ENCODE results near the gene TLNRD1.

The TLNRD1 gene

DNA sequence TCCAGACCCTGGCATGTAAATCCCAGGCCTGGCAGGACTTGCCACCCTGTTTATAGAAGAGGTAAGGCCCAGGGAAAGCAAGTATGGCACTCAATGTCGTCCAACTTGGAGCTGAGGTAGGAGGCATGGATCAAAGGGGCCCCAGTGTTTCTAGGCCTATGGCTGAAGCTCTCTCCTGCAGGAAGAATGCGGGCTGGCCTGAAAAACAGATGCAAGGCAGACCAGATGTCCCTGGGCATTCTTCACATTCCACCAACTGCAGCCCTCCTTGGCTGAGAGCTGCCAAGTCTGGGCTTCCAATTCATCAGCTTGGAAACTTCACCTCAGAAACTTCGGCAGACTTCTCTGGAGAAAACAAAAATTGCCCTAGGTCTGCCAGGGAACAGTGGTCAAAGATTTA, 33.3 kb upstream of the TLNRD1 start:
- H2AFZ ChIP-seq = no peak overlapping the region
- no peak overlapping the region for H3K27ac ChIP-seq
- H3K9ac ChIP-seq = no peak overlapping the region
- no peaks in the 10 kb centered on the region for H3K9me3 ChIP-seq (ENCODE audit: control insufficient read depth, low read length)
- no peaks in the 10 kb centered on the region for H3K4me1 ChIP-seq
- H3K4me2 ChIP-seq (ENCODE audit: low read length) = no peak overlapping the region
- no peaks in the 10 kb centered on the region for H3K36me3 ChIP-seq (ENCODE audit: control insufficient read depth, insufficient read depth, low read length)
- TF ChIP-seq, protein P1, sequence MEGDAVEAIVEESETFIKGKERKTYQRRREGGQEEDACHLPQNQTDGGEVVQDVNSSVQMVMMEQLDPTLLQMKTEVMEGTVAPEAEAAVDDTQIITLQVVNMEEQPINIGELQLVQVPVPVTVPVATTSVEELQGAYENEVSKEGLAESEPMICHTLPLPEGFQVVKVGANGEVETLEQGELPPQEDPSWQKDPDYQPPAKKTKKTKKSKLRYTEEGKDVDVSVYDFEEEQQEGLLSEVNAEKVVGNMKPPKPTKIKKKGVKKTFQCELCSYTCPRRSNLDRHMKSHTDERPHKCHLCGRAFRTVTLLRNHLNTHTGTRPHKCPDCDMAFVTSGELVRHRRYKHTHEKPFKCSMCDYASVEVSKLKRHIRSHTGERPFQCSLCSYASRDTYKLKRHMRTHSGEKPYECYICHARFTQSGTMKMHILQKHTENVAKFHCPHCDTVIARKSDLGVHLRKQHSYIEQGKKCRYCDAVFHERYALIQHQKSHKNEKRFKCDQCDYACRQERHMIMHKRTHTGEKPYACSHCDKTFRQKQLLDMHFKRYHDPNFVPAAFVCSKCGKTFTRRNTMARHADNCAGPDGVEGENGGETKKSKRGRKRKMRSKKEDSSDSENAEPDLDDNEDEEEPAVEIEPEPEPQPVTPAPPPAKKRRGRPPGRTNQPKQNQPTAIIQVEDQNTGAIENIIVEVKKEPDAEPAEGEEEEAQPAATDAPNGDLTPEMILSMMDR (IDR thresholded peaks at IDR 0.05) = no peak
- H3K4me3 ChIP-seq (ENCODE audit: low read depth, low read length) = no peak overlapping the region
- H3K79me2 ChIP-seq = peaks cover 2% of the 10 kb centered on the region
- no peaks in the 10 kb centered on the region for H3K27me3 ChIP-seq (ENCODE audit: control insufficient read depth, insufficient read depth, low read length)

DNA sequence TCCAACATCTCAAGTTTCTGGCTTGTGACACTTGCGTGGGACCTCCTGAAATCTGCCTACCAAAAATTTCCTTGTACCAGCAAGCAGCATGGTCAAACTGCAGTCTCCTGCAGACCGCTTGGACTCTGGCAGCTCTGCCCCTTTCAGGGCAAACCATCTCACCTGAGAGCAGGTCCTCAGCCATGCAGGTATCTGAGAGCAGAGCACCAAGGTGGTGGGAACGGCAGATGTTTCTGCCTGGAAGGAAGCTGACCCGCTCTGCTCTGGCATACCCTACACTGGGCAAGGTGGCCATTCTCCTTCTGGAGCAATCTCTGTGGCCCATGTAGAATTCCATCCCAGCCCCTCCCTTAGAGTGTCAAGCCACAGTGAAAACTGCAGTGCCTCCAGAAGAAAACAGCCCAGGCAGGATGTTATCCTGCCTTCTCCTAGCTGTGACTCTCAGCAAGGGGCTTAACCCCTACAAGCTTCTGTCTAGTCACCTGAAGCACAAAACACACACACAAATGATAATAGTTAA, 32.7 kb upstream of the TLNRD1 start:
- Histone ChIP-seq H3K4me1 (no peaks in the 10 kb centered on the region), H3K36me3 (ENCODE audit: control insufficient read depth, insufficient read depth, low read length) (no peaks in the 10 kb centered on the region), H3K9ac (no peak overlapping the region), H3K4me2 (ENCODE audit: low read length) (no peak overlapping the region), H3K27ac (no peak overlapping the region), H3K79me2 (peaks cover 2% of the 10 kb centered on the region), H3K9me3 (ENCODE audit: control insufficient read depth, low read length) (no peaks in the 10 kb centered on the region), H2AFZ (no peak overlapping the region), H3K27me3 (ENCODE audit: control insufficient read depth, insufficient read depth, low read length) (no peaks in the 10 kb centered on the region), H3K4me3 (ENCODE audit: low read depth, low read length) (no peak overlapping the region)
- TF ChIP-seq, protein P1 (IDR thresholded peaks at IDR 0.05) = no peak

DNA sequence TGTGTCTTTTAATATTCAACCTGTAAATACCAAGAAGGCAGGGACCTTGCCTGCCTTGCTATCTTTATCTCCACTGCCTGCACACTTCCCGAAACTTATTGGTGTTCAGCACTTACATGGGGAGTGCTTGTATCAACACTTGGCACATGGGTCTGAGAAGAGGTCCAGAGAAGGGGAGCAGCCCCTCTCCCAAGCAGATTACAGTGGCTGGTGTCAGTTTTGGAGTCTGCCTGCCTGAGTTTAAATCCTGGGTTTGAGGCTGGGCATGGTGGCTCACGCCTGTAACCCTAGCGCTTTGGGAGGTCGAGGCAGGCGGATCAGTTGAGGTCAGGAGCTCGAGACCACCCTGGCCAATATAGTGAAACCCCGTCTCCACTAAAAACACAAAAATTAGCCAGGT, 31.4 kb upstream of the TLNRD1 start:
- Histone ChIP-seq H3K27me3 (ENCODE audit: control insufficient read depth, insufficient read depth, low read length) (no peaks in the 10 kb centered on the region), H3K27ac (no peak overlapping the region), H3K4me1 (no peaks in the 10 kb centered on the region), H3K9ac (no peak overlapping the region), H3K36me3 (ENCODE audit: control insufficient read depth, insufficient read depth, low read length) (no peaks in the 10 kb centered on the region), H3K4me3 (ENCODE audit: low read depth, low read length) (no peak overlapping the region), H3K79me2 (peaks cover 2% of the 10 kb centered on the region), H2AFZ (no peak overlapping the region), H3K9me3 (ENCODE audit: control insufficient read depth, low read length) (no peaks in the 10 kb centered on the region), H3K4me2 (ENCODE audit: low read length) (no peak overlapping the region)
- TF ChIP-seq, protein P1 (IDR thresholded peaks at IDR 0.05) = no peak

DNA sequence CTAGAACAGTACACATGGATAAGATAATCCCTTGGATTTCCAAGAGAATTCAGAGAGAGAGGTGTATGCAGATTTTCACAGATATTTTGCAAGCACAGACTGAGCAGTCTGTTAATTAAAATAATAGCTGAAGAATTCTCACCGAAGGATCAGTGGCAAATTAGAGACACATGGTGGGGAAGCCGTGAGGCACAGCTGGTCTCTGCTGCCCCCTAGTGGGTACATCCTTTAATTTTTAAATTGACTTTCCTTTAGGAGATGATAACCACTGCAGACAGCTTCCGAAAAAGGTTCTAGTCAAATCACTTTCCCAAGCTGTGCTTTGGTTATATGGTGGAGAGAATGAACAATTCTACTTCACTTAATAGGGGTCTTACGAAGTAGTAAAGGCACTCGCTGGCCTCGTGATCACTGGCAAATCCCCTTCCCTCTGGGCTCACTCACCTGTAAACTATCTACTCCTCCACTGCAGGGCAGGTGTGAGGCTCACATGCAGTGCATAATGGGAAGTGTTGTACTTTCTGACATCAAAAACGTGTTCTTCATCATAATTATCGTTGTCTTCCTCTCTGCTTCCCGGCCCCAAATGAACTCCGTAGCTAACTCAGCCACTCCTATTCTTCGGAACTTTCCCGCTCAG, 30.6 kb upstream of the TLNRD1 start:
- H2AFZ ChIP-seq = no peak overlapping the region
- H3K27ac ChIP-seq = no peak overlapping the region
- no peaks in the 10 kb centered on the region for H3K4me1 ChIP-seq
- TF ChIP-seq, protein P1 (IDR thresholded peaks at IDR 0.05) = peak; percentile 70
- no peaks in the 10 kb centered on the region for H3K27me3 ChIP-seq (ENCODE audit: control insufficient read depth, insufficient read depth, low read length)
- no peak overlapping the region for H3K4me2 ChIP-seq (ENCODE audit: low read length)
- H3K9ac ChIP-seq = no peak overlapping the region
- peaks cover 2% of the 10 kb centered on the region for H3K79me2 ChIP-seq
- H3K36me3 ChIP-seq (ENCODE audit: control insufficient read depth, insufficient read depth, low read length) = no peaks in the 10 kb centered on the region
- H3K4me3 ChIP-seq (ENCODE audit: low read depth, low read length) = no peak overlapping the region
- no peaks in the 10 kb centered on the region for H3K9me3 ChIP-seq (ENCODE audit: control insufficient read depth, low read length)

DNA sequence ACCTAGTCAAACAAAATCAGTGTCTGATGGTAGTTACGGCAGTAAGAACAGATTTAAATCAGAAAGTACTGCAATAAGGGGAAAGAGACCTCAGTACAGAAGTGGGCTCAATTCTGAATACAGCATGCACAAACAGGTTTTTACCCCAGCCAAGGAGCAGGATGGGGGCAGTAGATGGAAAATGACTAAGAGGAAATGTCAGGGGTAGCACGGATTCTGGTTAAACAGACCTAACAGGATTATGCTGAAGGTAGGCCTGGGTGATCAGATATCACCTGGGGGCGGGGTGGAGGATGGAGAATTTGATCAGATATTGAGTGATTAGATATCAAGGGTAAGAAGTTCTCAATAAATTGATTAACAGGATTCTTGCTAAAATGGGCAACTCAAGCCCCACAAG, 30.1 kb upstream of the TLNRD1 start:
- no peaks in the 10 kb centered on the region for H3K9me3 ChIP-seq (ENCODE audit: control insufficient read depth, low read length)
- H2AFZ ChIP-seq = no peak overlapping the region
- no peak overlapping the region for H3K4me3 ChIP-seq (ENCODE audit: low read depth, low read length)
- no peaks in the 10 kb centered on the region for H3K27me3 ChIP-seq (ENCODE audit: control insufficient read depth, insufficient read depth, low read length)
- H3K27ac ChIP-seq = no peak overlapping the region
- TF ChIP-seq, protein P1 (IDR thresholded peaks at IDR 0.05) = no peak
- peaks cover 2% of the 10 kb centered on the region for H3K79me2 ChIP-seq
- no peaks in the 10 kb centered on the region for H3K36me3 ChIP-seq (ENCODE audit: control insufficient read depth, insufficient read depth, low read length)
- H3K4me2 ChIP-seq (ENCODE audit: low read length) = no peak overlapping the region
- H3K9ac ChIP-seq = no peak overlapping the region
- no peaks in the 10 kb centered on the region for H3K4me1 ChIP-seq

Measured in parathyroid adenoma (tissue), 2 donors.